GM23338 (cell line): Measurements from ENCODE around the gene PLEKHG4B. TPM values are rescaled to one million over a fixed set of nuclear protein-coding genes. Genes with fewer than 3 reads are reported as not detected.

Experiments used
- ATAC-seq: fragments of 200-7000 bp; cut with Tn5 transposase; 3 replicates; pipeline ENCODE4 v1.9.1; 2020
- DNase-seq: peaks from one replicate; pipeline ENCODE4 v3.0.0-alpha.2; 2015; ENCODE audit warnings: low spot score
- H2AFZ ChIP-seq: fragments of 200-600 bp; sonication (generic); 2 replicates; pipeline ENCODE4 v1.8.0; 2016; ENCODE audit warnings: antibody characterized with exemption, mild to moderate bottlenecking, moderate library complexity
- H3F3A ChIP-seq: fragments of 200-600 bp; sonication (generic); replicated peaks from 2 replicates; pipeline ENCODE4 v1.8.0; 2017; ENCODE audit warnings: antibody characterized with exemption, mixed run types, low read depth
- H3K27ac ChIP-seq: fragments of 200-600 bp; sonication (generic); 2 replicates; pipeline ENCODE4 v1.6.1; 2016; ENCODE audit warnings: low read depth
- H3K27me3 ChIP-seq: fragments of 200-600 bp; sonication (generic); 2 replicates; pipeline ENCODE4 v1.8.0; 2016; ENCODE audit warnings: mild to moderate bottlenecking, mixed run types, moderate library complexity; ENCODE audit not compliant: insufficient read depth
- H3K36me3 ChIP-seq: fragments of 200-600 bp; sonication (generic); 2 replicates; pipeline ENCODE4 v1.8.0; 2016; ENCODE audit warnings: mild to moderate bottlenecking; ENCODE audit not compliant: insufficient read depth
- H3K4me1 ChIP-seq: fragments of 200-600 bp; sonication (generic); 2 replicates; pipeline ENCODE4 v1.8.0; 2016; ENCODE audit warnings: mild to moderate bottlenecking, moderate library complexity; ENCODE audit not compliant: insufficient read depth
- H3K4me2 ChIP-seq: fragments of 200-600 bp; sonication (generic); 2 replicates; pipeline ENCODE4 v1.7.1; 2017; ENCODE audit warnings: mixed run types
- H3K4me3 ChIP-seq: fragments of 200-600 bp; sonication (generic); 2 replicates; pipeline ENCODE4 v1.6.1; 2016; ENCODE audit warnings: mixed run types
- H3K79me2 ChIP-seq: fragments of 200-600 bp; sonication (generic); replicated peaks from 2 replicates; pipeline ENCODE4 v1.8.0; 2017; ENCODE audit warnings: mild to moderate bottlenecking; ENCODE audit not compliant: insufficient read depth
- H3K9me2 ChIP-seq: fragments of 200-600 bp; sonication (generic); 2 replicates; pipeline ENCODE4 v1.8.0; 2017; ENCODE audit not compliant: insufficient read depth
- H4K20me1 ChIP-seq: fragments of 200-600 bp; sonication (generic); replicated peaks from 2 replicates; pipeline ENCODE4 v1.8.0; 2017; ENCODE audit warnings: mild to moderate bottlenecking; ENCODE audit not compliant: insufficient read depth
- H3K27ac Mint-ChIP-seq: 2 replicates; pipeline ENCODE4 v1.8.0; 2020; ENCODE audit warnings: inconsistent platforms, mild to moderate bottlenecking, moderate library complexity, mixed read lengths
- H3K27me3 Mint-ChIP-seq: 3 replicates; pipeline ENCODE4 v1.8.0; 2022; ENCODE audit warnings: low read depth, mild to moderate bottlenecking, moderate library complexity, mixed read lengths, inconsistent platforms; ENCODE audit not compliant: insufficient read depth, poor library complexity
- H3K36me3 Mint-ChIP-seq: 3 replicates; pipeline ENCODE4 v1.8.0; 2021; ENCODE audit warnings: low read depth, mild to moderate bottlenecking, inconsistent platforms, moderate library complexity, mixed read lengths
- H3K4me1 Mint-ChIP-seq: 3 replicates; pipeline ENCODE4 v1.8.0; 2020; ENCODE audit warnings: mild to moderate bottlenecking, inconsistent platforms, mixed read lengths
- H3K4me3 Mint-ChIP-seq: 3 replicates; pipeline ENCODE4 v1.8.0; 2021; ENCODE audit warnings: moderate library complexity, mild to moderate bottlenecking, inconsistent platforms, mixed read lengths
- H3K9me3 Mint-ChIP-seq: 3 replicates; pipeline ENCODE4 v1.8.0; 2020; ENCODE audit warnings: moderate library complexity, mild to moderate bottlenecking, inconsistent platforms, mixed read lengths
- CREB1 ChIP-seq: fragments of 250-450 bp; sonication (Bioruptor Pico); IDR thresholded peaks from 2 replicates; pipeline ENCODE4 v1.5.0; 2020; ENCODE audit warnings: low read depth, mild to moderate bottlenecking, moderate library complexity
- EZH2 ChIP-seq: fragments of 200-600 bp; sonication (generic); IDR thresholded peaks from one replicate; pipeline ENCODE4 v1.8.0; 2017; ENCODE audit warnings: antibody characterized with exemption, mild to moderate bottlenecking, low read depth; ENCODE audit not compliant: unreplicated experiment
- EZH2phosphoT487 ChIP-seq: fragments of 200-600 bp; sonication (generic); IDR thresholded peaks from one replicate; pipeline ENCODE4 v1.8.1; 2018; ENCODE audit warnings: antibody characterized with exemption; ENCODE audit not compliant: unreplicated experiment
- STAT1 ChIP-seq: IDR thresholded peaks from one replicate; pipeline ENCODE4 v1.6.1; 2016; ENCODE audit warnings: antibody characterized with exemption; ENCODE audit not compliant: unreplicated experiment
- ZNF114 ChIP-seq: fragments of 250-450 bp; sonication (Bioruptor Pico); IDR thresholded peaks from 2 replicates; pipeline ENCODE4 v1.5.0; 2020; ENCODE audit warnings: mild to moderate bottlenecking, moderate library complexity
- polyA plus RNA-seq: library from polyadenylated mRNA; unstranded; fragments of >200 nt; fragmentation: Nextera tagmentation; extraction: Ambion mirVana; gene quantifications from 2 replicates; pipeline ENCODE4 v1.2.1, GENCODE V29; 2016
- total RNA-seq: library from RNA; depleted of rRNA; stranded (reverse); fragments of >200 nt; shearing (Covaris generic); gene quantifications from 2 replicates; pipeline ENCODE4 v1.2.3, GENCODE V29; 2014
- TF ChIP-seq, protein P1 (sequence below): IDR thresholded peaks from 2 replicates; pipeline ENCODE4 v1.6.1; 2016; ENCODE audit warnings: antibody characterized with exemption
- TF ChIP-seq, protein P2 (sequence below), 2 experiments: fragments of 200-600 bp in 1 of 2; sonication (generic) in 1 of 2; conservative IDR thresholded peaks; 2 replicates each; pipeline versions ENCODE4 v1.5.1 to v1.6.1; 2016 to 2017; ENCODE audit warnings: antibody characterized with exemption in 2 of 2, low read depth in 2 of 2, mild to moderate bottlenecking in 2 of 2, moderate library complexity in 1 of 2
- TF ChIP-seq, protein P3 (sequence below): fragments of 250-450 bp; sonication (Bioruptor Pico); IDR thresholded peaks from 2 replicates; pipeline ENCODE4 v1.5.0; 2020; ENCODE audit warnings: mild to moderate bottlenecking, moderate library complexity
- TF ChIP-seq, protein P4 (sequence below): IDR thresholded peaks from one replicate; pipeline ENCODE4 v1.6.1; 2018; ENCODE audit warnings: antibody characterized with exemption; ENCODE audit not compliant: unreplicated experiment

The PLEKHG4B gene
- total and polyA plus RNA-seq, 2 experiments from 2014 or later, result 33.5 to 54.8 TPM

DNA sequence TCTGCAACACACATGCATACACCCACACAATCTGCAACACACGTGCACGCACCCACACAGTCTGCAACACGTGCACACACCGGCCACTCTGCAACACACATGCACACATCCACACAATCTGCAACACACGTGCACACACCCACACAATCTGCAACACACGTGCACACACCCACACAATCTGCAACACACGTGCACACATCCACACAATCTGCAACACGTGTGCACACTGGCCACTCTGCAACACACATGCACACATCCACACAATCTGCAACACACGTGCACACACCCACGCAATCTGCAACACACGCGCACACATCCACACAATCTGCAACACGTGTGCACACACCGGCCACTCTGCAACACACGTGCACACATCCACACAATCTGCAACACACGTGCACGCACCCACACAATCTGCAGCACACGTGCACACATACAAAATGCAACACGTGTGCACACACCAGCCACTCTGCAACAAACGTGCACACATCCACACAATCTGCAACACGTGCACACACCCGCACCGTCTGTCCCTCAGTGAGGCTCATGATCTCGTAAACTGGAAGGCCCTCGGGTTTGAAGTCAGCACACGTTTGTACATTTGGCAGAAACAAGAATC is 18.4 kb downstream of the PLEKHG4B start:
- no peak for TF ChIP-seq EZH2phosphoT487
- TF ChIP-seq, protein P1, sequence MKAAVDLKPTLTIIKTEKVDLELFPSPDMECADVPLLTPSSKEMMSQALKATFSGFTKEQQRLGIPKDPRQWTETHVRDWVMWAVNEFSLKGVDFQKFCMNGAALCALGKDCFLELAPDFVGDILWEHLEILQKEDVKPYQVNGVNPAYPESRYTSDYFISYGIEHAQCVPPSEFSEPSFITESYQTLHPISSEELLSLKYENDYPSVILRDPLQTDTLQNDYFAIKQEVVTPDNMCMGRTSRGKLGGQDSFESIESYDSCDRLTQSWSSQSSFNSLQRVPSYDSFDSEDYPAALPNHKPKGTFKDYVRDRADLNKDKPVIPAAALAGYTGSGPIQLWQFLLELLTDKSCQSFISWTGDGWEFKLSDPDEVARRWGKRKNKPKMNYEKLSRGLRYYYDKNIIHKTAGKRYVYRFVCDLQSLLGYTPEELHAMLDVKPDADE, result no peak
- TF ChIP-seq, protein P2, sequence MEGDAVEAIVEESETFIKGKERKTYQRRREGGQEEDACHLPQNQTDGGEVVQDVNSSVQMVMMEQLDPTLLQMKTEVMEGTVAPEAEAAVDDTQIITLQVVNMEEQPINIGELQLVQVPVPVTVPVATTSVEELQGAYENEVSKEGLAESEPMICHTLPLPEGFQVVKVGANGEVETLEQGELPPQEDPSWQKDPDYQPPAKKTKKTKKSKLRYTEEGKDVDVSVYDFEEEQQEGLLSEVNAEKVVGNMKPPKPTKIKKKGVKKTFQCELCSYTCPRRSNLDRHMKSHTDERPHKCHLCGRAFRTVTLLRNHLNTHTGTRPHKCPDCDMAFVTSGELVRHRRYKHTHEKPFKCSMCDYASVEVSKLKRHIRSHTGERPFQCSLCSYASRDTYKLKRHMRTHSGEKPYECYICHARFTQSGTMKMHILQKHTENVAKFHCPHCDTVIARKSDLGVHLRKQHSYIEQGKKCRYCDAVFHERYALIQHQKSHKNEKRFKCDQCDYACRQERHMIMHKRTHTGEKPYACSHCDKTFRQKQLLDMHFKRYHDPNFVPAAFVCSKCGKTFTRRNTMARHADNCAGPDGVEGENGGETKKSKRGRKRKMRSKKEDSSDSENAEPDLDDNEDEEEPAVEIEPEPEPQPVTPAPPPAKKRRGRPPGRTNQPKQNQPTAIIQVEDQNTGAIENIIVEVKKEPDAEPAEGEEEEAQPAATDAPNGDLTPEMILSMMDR (conservative IDR thresholded peaks at IDR 0.05; ENCODE audit: low read depth in 2 of 2), result no peak
- TF ChIP-seq STAT1, result no peak
- TF ChIP-seq, protein P3, sequence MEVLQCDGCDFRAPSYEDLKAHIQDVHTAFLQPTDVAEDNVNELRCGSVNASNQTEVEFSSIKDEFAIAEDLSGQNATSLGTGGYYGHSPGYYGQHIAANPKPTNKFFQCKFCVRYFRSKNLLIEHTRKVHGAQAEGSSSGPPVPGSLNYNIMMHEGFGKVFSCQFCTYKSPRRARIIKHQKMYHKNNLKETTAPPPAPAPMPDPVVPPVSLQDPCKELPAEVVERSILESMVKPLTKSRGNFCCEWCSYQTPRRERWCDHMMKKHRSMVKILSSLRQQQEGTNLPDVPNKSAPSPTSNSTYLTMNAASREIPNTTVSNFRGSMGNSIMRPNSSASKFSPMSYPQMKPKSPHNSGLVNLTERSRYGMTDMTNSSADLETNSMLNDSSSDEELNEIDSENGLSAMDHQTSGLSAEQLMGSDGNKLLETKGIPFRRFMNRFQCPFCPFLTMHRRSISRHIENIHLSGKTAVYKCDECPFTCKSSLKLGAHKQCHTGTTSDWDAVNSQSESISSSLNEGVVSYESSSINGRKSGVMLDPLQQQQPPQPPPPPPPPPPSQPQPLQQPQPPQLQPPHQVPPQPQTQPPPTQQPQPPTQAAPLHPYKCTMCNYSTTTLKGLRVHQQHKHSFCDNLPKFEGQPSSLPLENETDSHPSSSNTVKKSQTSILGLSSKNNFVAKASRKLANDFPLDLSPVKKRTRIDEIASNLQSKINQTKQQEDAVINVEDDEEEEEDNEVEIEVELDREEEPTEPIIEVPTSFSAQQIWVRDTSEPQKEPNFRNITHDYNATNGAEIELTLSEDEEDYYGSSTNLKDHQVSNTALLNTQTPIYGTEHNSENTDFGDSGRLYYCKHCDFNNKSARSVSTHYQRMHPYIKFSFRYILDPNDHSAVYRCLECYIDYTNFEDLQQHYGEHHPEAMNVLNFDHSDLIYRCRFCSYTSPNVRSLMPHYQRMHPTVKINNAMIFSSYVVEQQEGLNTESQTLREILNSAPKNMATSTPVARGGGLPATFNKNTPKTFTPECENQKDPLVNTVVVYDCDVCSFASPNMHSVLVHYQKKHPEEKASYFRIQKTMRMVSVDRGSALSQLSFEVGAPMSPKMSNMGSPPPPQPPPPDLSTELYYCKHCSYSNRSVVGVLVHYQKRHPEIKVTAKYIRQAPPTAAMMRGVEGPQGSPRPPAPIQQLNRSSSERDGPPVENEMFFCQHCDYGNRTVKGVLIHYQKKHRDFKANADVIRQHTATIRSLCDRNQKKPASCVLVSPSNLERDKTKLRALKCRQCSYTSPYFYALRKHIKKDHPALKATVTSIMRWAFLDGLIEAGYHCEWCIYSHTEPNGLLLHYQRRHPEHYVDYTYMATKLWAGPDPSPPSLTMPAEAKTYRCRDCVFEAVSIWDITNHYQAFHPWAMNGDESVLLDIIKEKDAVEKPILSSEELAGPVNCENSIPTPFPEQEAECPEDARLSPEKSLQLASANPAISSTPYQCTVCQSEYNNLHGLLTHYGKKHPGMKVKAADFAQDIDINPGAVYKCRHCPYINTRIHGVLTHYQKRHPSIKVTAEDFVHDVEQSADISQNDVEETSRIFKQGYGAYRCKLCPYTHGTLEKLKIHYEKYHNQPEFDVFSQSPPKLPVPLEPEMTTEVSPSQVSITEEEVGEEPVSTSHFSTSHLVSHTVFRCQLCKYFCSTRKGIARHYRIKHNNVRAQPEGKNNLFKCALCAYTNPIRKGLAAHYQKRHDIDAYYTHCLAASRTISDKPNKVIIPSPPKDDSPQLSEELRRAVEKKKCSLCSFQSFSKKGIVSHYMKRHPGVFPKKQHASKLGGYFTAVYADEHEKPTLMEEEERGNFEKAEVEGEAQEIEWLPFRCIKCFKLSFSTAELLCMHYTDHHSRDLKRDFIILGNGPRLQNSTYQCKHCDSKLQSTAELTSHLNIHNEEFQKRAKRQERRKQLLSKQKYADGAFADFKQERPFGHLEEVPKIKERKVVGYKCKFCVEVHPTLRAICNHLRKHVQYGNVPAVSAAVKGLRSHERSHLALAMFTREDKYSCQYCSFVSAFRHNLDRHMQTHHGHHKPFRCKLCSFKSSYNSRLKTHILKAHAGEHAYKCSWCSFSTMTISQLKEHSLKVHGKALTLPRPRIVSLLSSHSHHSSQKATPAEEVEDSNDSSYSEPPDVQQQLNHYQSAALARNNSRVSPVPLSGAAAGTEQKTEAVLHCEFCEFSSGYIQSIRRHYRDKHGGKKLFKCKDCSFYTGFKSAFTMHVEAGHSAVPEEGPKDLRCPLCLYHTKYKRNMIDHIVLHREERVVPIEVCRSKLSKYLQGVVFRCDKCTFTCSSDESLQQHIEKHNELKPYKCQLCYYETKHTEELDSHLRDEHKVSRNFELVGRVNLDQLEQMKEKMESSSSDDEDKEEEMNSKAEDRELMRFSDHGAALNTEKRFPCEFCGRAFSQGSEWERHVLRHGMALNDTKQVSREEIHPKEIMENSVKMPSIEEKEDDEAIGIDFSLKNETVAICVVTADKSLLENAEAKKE (CRISPR knock-in tag), result no peak
- TF ChIP-seq, protein P4, sequence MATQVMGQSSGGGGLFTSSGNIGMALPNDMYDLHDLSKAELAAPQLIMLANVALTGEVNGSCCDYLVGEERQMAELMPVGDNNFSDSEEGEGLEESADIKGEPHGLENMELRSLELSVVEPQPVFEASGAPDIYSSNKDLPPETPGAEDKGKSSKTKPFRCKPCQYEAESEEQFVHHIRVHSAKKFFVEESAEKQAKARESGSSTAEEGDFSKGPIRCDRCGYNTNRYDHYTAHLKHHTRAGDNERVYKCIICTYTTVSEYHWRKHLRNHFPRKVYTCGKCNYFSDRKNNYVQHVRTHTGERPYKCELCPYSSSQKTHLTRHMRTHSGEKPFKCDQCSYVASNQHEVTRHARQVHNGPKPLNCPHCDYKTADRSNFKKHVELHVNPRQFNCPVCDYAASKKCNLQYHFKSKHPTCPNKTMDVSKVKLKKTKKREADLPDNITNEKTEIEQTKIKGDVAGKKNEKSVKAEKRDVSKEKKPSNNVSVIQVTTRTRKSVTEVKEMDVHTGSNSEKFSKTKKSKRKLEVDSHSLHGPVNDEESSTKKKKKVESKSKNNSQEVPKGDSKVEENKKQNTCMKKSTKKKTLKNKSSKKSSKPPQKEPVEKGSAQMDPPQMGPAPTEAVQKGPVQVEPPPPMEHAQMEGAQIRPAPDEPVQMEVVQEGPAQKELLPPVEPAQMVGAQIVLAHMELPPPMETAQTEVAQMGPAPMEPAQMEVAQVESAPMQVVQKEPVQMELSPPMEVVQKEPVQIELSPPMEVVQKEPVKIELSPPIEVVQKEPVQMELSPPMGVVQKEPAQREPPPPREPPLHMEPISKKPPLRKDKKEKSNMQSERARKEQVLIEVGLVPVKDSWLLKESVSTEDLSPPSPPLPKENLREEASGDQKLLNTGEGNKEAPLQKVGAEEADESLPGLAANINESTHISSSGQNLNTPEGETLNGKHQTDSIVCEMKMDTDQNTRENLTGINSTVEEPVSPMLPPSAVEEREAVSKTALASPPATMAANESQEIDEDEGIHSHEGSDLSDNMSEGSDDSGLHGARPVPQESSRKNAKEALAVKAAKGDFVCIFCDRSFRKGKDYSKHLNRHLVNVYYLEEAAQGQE, result no peak
- TF ChIP-seq EZH2, result no peak
- TF ChIP-seq CREB1 (CRISPR knock-in tag), result no peak
- TF ChIP-seq ZNF114 (CRISPR knock-in tag), result no peak
- H3F3A ChIP-seq, result no peaks in the 10 kb centered on the region
- peaks cover 56% of the 10 kb centered on the region for H3K36me3 Mint-ChIP-seq
- H3K27ac Mint-ChIP-seq, result no peak overlapping the region
- H4K20me1 ChIP-seq, result peaks cover 31% of the 10 kb centered on the region
- H3K27me3 Mint-ChIP-seq, result peaks cover 10% of the 10 kb centered on the region
- no peaks in the 10 kb centered on the region for H3K9me2 ChIP-seq
- H2AFZ ChIP-seq, result no peak overlapping the region
- DNase-seq (no peak), ATAC-seq (no peak)
- no peak overlapping the region for H3K4me3 ChIP-seq
- H3K4me3 Mint-ChIP-seq, result no peak overlapping the region
- H3K4me2 ChIP-seq, result no peak overlapping the region
- H3K27ac ChIP-seq, result no peak overlapping the region
- H3K79me2 ChIP-seq, result peaks cover 47% of the 10 kb centered on the region
- peaks cover 4% of the 10 kb centered on the region; the same call in 2 of the 3 replicates for H3K9me3 Mint-ChIP-seq
- peaks cover 12% of the 10 kb centered on the region for H3K4me1 ChIP-seq
- H3K36me3 ChIP-seq, result peaks cover 22% of the 10 kb centered on the region
- no peaks in the 10 kb centered on the region for H3K27me3 ChIP-seq
- H3K4me1 Mint-ChIP-seq, result peaks cover 20% of the 10 kb centered on the region
